GM23248 (cell line): ENCODE measurements around the gene RPS6KA5. TPM values are rescaled to one million over a fixed set of nuclear protein-coding genes. Genes with fewer than 3 reads are reported as not detected.

Experiments used
- DNase-seq: peaks from one replicate; pipeline ENCODE4 v3.0.0-alpha.2; 2015
- H2AFZ ChIP-seq: fragments of 200-600 bp; sonication (generic); 2 replicates; pipeline ENCODE4 v1.6.1; 2016; ENCODE audit warnings: antibody characterized with exemption
- H3F3A ChIP-seq: fragments of 200-600 bp; sonication (generic); 2 replicates; pipeline ENCODE4 v1.6.1; 2016; ENCODE audit warnings: mild to moderate bottlenecking, antibody characterized with exemption, mixed run types; ENCODE audit not compliant: insufficient read depth
- H3K27ac ChIP-seq: fragments of 200-600 bp; sonication (generic); 2 replicates; pipeline ENCODE4 v1.5.1; 2016; ENCODE audit warnings: mild to moderate bottlenecking
- H3K27me3 ChIP-seq: fragments of 200-600 bp; sonication (generic); replicated peaks from 2 replicates; pipeline ENCODE4 v1.6.1; 2016; ENCODE audit warnings: mild to moderate bottlenecking; ENCODE audit not compliant: insufficient read depth
- H3K36me3 ChIP-seq: fragments of 200-600 bp; sonication (generic); 2 replicates; pipeline ENCODE4 v1.6.1; 2016; ENCODE audit warnings: low read depth, mild to moderate bottlenecking
- H3K4me1 ChIP-seq: fragments of 200-600 bp; sonication (generic); 2 replicates; pipeline ENCODE4 v1.6.1; 2016; ENCODE audit warnings: mild to moderate bottlenecking; ENCODE audit not compliant: insufficient read depth
- H3K4me2 ChIP-seq: fragments of 200-600 bp; sonication (generic); one replicate; pipeline ENCODE4 v1.6.1; 2016; ENCODE audit warnings: mild to moderate bottlenecking; ENCODE audit not compliant: unreplicated experiment
- H3K4me3 ChIP-seq: fragments of 200-600 bp; sonication (generic); 2 replicates; pipeline ENCODE4 v1.5.1; 2016; ENCODE audit warnings: mild to moderate bottlenecking
- H3K79me2 ChIP-seq: fragments of 200-600 bp; sonication (generic); 2 replicates; pipeline ENCODE4 v1.6.1; 2016; ENCODE audit warnings: mild to moderate bottlenecking; ENCODE audit not compliant: insufficient read depth
- H3K9ac ChIP-seq: fragments of 200-600 bp; sonication (generic); 2 replicates; pipeline ENCODE4 v1.6.1; 2016; ENCODE audit warnings: mild to moderate bottlenecking
- H3K9me2 ChIP-seq: fragments of 200-600 bp; sonication (generic); 2 replicates; pipeline ENCODE4 v1.6.1; 2016; ENCODE audit warnings: mixed run types, mild to moderate bottlenecking, moderate library complexity; ENCODE audit not compliant: insufficient read depth
- H3K9me3 ChIP-seq: fragments of 200-600 bp; sonication (generic); one replicate; pipeline ENCODE4 v1.6.1; 2017; ENCODE audit warnings: low read depth
- H4K20me1 ChIP-seq: fragments of 200-600 bp; sonication (generic); 2 replicates; pipeline ENCODE4 v1.6.0; 2016; ENCODE audit not compliant: insufficient read depth
- EZH2 ChIP-seq: fragments of 200-600 bp; sonication (generic); IDR thresholded peaks from 2 replicates; pipeline ENCODE4 v1.6.1; 2018; ENCODE audit warnings: antibody characterized with exemption, mild to moderate bottlenecking; ENCODE audit not compliant: insufficient read depth, poor library complexity, severe bottlenecking
- EZH2phosphoT487 ChIP-seq: fragments of 200-600 bp; sonication (generic); IDR thresholded peaks from 2 replicates; pipeline ENCODE4 v1.6.1; 2018; ENCODE audit warnings: antibody characterized with exemption, moderate library complexity, mild to moderate bottlenecking, low read depth; ENCODE audit not compliant: insufficient read depth
- WGBS, 2 experiments: methylation state at CpG; one replicate each; pipeline ENCODE4 v1.1.6; 2015 to 2017; ENCODE audit warnings: low lambda C conversion rate in 2 of 2, low coverage in 1 of 2; ENCODE audit errors: missing lambda C conversion rate in 2 of 2; 5-methylcytosine and 5-hydroxymethylcytosine counted together
- in situ Hi-C: fragments of 300-500 bp; cut with MboI; formaldehyde crosslinking; loops from 2 replicates; pipeline ENCODE4 v1.15.0; 2020
- polyA plus RNA-seq: library from polyadenylated mRNA; unstranded; fragments of >200 nt; fragmentation: Nextera tagmentation; extraction: Ambion mirVana; gene quantifications from 2 replicates; pipeline ENCODE4 v1.2.1, GENCODE V29; 2016
- total RNA-seq: library from RNA; depleted of rRNA; stranded (reverse); fragments of >200 nt; shearing (Covaris generic); gene quantifications from 2 replicates; pipeline ENCODE4 v1.2.3, GENCODE V29; 2014

RPS6KA5 gene
- total and polyA plus RNA-seq, 2 experiments from 2014 or later: 0.54 to 1.2 TPM

- no peak for TF ChIP-seq EZH2phosphoT487
- TF ChIP-seq EZH2: no peak
- Histone ChIP-seq H3K79me2 (no peaks in the 10 kb centered on the region), H3K9ac (no peak overlapping the region), H4K20me1 (no peaks in the 10 kb centered on the region), H3K27ac (no peak overlapping the region), H2AFZ (no peak overlapping the region), H3K4me3 (no peak overlapping the region), H3K9me2 (no peaks in the 10 kb centered on the region), H3K36me3 (no peaks in the 10 kb centered on the region), H3K9me3 (no peaks in the 10 kb centered on the region), H3K4me1 (no peaks in the 10 kb centered on the region), H3K27me3 (no peaks in the 10 kb centered on the region), H3K4me2 (no peak overlapping the region), H3F3A (no peaks in the 10 kb centered on the region)
- DNase-seq: no peak
- in situ Hi-C loops: no loop called here
- WGBS, 2 experiments: 6 to 9% methylated on average over 5 of the region's 5 CpGs
Observed at GRCh38 chr14:90979515-90979914, 80.9 kb downstream of the RPS6KA5 start.

GRCh38 chr14:90976101-90976500, 84.3 kb downstream of the RPS6KA5 start:
- Histone ChIP-seq H3K27me3 (no peaks in the 10 kb centered on the region), H3F3A (no peaks in the 10 kb centered on the region), H3K9me3 (no peaks in the 10 kb centered on the region), H3K27ac (no peak overlapping the region), H3K4me3 (no peak overlapping the region), H3K4me1 (no peaks in the 10 kb centered on the region), H3K9ac (no peak overlapping the region), H3K4me2 (no peak overlapping the region), H3K36me3 (no peaks in the 10 kb centered on the region), H3K9me2 (no peaks in the 10 kb centered on the region), H4K20me1 (no peaks in the 10 kb centered on the region), H2AFZ (no peak overlapping the region), H3K79me2 (no peaks in the 10 kb centered on the region)
- TF ChIP-seq EZH2 (no peak), EZH2phosphoT487 (no peak)
- 88 to 90% methylated on average over 3 of the region's 3 CpGs for WGBS, 2 experiments
- no peak for DNase-seq
- in situ Hi-C loops: no loop called here

GRCh38 chr14:90971687-90972086, 88.8 kb downstream of the RPS6KA5 start:
- H3K79me2 ChIP-seq: no peaks in the 10 kb centered on the region
- TF ChIP-seq EZH2phosphoT487 (no peak), EZH2 (no peak)
- in situ Hi-C loops: no loop called here

DNA sequence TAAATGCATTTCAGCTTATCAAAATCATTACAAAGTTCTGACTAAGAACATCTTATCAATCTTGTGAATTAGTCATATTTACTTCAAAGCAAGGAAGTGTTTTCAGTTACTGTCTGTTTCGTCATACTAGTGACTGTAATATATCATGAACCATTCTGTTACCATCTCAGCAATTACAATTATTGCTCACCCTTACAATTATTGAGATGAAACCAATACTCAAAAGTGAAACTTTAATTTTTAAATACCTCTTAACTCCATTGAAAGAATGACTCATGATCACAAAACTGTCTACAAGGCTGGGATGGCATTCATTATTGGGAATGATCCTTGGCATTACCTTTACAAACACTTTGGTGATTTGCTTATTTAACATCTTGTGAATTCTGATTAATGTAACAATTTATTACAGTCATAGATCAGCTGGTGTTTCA, 90.3 kb downstream of the RPS6KA5 start:
- H3K4me1 ChIP-seq: no peaks in the 10 kb centered on the region
- H3K9ac ChIP-seq: no peak overlapping the region
- no peaks in the 10 kb centered on the region for H3K9me2 ChIP-seq
- TF ChIP-seq EZH2phosphoT487: no peak
- TF ChIP-seq EZH2: no peak
- in situ Hi-C loops: no loop called here
- H3K36me3 ChIP-seq: no peaks in the 10 kb centered on the region
- DNase-seq: no peak
- no peaks in the 10 kb centered on the region for H3F3A ChIP-seq
- H4K20me1 ChIP-seq: no peaks in the 10 kb centered on the region
- no peak overlapping the region for H3K27ac ChIP-seq
- no peaks in the 10 kb centered on the region for H3K9me3 ChIP-seq
- H2AFZ ChIP-seq: no peak overlapping the region
- H3K4me3 ChIP-seq: no peak overlapping the region
- 68 to 70% methylated on average over 1 of the region's 1 CpG for WGBS, 2 experiments
- no peaks in the 10 kb centered on the region for H3K79me2 ChIP-seq
- no peaks in the 10 kb centered on the region for H3K27me3 ChIP-seq
- H3K4me2 ChIP-seq: no peak overlapping the region

More at GRCh38 chr14:90971687-90972086, 88.8 kb downstream of the RPS6KA5 start:
- Histone ChIP-seq H3K36me3 (no peaks in the 10 kb centered on the region), H4K20me1 (no peaks in the 10 kb centered on the region), H3K4me2 (no peak overlapping the region), H3K9ac (no peak overlapping the region), H3F3A (no peaks in the 10 kb centered on the region), H3K27me3 (no peaks in the 10 kb centered on the region), H3K4me3 (no peak overlapping the region), H2AFZ (no peak overlapping the region), H3K4me1 (no peaks in the 10 kb centered on the region), H3K9me3 (no peaks in the 10 kb centered on the region), H3K9me2 (no peaks in the 10 kb centered on the region), H3K27ac (no peak overlapping the region)
- DNase-seq: no peak

DNA sequence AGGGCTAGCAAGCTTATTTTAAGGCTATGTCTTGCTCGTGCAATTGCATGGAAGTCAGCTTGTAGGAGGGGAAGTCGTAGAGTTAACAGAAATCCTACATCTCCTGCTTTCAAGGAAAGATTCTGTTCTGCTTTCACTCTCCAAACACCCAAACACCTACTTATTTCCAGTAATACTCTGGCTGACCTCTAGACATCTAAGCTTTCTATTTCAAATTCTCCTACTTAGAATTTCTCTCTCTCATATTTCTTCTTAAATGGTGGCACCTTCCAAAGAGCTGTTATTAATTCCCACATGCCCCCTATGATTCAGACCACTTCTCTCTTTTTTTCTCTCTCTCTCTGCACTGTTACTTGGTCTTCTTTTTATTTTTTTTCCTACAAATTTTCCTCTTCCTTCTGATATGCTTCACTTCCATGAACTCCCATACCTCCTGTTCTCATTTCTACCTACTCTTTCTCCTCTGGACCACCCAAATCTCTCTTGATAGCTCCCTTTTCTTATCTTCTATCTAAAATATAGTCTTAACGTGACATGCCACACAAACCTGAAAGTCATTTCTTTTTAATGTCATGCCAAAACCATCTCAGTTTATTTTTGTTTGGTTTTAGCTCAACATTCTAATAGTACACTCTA, 90.8 kb downstream of the RPS6KA5 start:
- H4K20me1 ChIP-seq: no peaks in the 10 kb centered on the region
- H3K9me2 ChIP-seq: no peaks in the 10 kb centered on the region
- no peak for DNase-seq
- no peaks in the 10 kb centered on the region for H3K9me3 ChIP-seq
- in situ Hi-C loops: no loop called here
- no peak overlapping the region for H3K27ac ChIP-seq
- H3K4me1 ChIP-seq: no peaks in the 10 kb centered on the region
- no peak overlapping the region for H3K4me2 ChIP-seq
- no peak for TF ChIP-seq EZH2phosphoT487
- TF ChIP-seq EZH2: no peak
- no peaks in the 10 kb centered on the region for H3K79me2 ChIP-seq
- no peak overlapping the region for H3K4me3 ChIP-seq
- H2AFZ ChIP-seq: no peak overlapping the region
- no peaks in the 10 kb centered on the region for H3K27me3 ChIP-seq
- H3F3A ChIP-seq: no peaks in the 10 kb centered on the region
- no peak overlapping the region for H3K9ac ChIP-seq
- H3K36me3 ChIP-seq: no peaks in the 10 kb centered on the region
- 1 to 7% methylated on average over 3 of the region's 3 CpGs for WGBS, 2 experiments
